H9 (cell line): ENCODE results near the gene FAM184A. TPM values are rescaled to one million over a fixed set of nuclear protein-coding genes. Genes with fewer than 3 reads are reported as not detected.
A peak's percentile ranks its signal among the peaks of the same experiment; 100 is the strongest.

ENCODE experiments used
- DNase-seq: peaks from one replicate; pipeline ENCODE4 v3.0.0-alpha.2; 2017
- H2AFZ ChIP-seq: one replicate; pipeline ENCODE4 v1.6.1; 2013; ENCODE audit warnings: mild to moderate bottlenecking, low read length, control low read depth, moderate library complexity
- H2AK5ac ChIP-seq: 2 replicates; pipeline ENCODE4 v1.6.1; 2013; ENCODE audit warnings: low read length, control low read depth, mixed read lengths; ENCODE audit not compliant: insufficient read length
- H2BK120ac ChIP-seq: one replicate; pipeline ENCODE4 v1.6.1; 2013; ENCODE audit warnings: low read depth, mild to moderate bottlenecking, low read length, control low read depth, inconsistent platforms; ENCODE audit not compliant: poor library complexity, severe bottlenecking
- H2BK12ac ChIP-seq: 2 replicates; pipeline ENCODE4 v1.6.1; 2013; ENCODE audit warnings: low read length, control low read depth, mixed read lengths, low read depth; ENCODE audit not compliant: insufficient read length
- H2BK15ac ChIP-seq: 2 replicates; pipeline ENCODE4 v1.6.1; 2013; ENCODE audit warnings: low read depth, low read length, control low read depth
- H2BK20ac ChIP-seq: one replicate; pipeline ENCODE4 v1.6.1; 2013; ENCODE audit warnings: low read depth, mild to moderate bottlenecking, low read length, control low read depth, inconsistent platforms; ENCODE audit not compliant: poor library complexity, severe bottlenecking
- H2BK5ac ChIP-seq: 2 replicates; pipeline ENCODE4 v1.6.1; 2013; ENCODE audit warnings: low read length, control low read depth, mixed read lengths; ENCODE audit not compliant: insufficient read length
- H3K14ac ChIP-seq: 2 replicates; pipeline ENCODE4 v1.6.1; 2013; ENCODE audit warnings: low read length, control low read depth; ENCODE audit not compliant: insufficient read depth
- H3K18ac ChIP-seq: 2 replicates; pipeline ENCODE4 v1.6.1; 2013; ENCODE audit warnings: low read depth, mild to moderate bottlenecking, mixed read lengths, low read length, control low read depth; ENCODE audit not compliant: insufficient read length
- H3K23ac ChIP-seq: 2 replicates; pipeline ENCODE4 v1.6.1; 2013; ENCODE audit warnings: low read length, control low read depth, mixed read lengths, low read depth; ENCODE audit not compliant: insufficient read length
- H3K23me2 ChIP-seq: 2 replicates; pipeline ENCODE4 v1.6.1; 2013; ENCODE audit warnings: low read depth, mild to moderate bottlenecking, mixed read lengths, low read length, control low read depth; ENCODE audit not compliant: insufficient read length, poor library complexity, severe bottlenecking
- H3K27ac ChIP-seq: 2 replicates; pipeline ENCODE4 v1.5.1; 2013; ENCODE audit warnings: low read length, control low read depth, mixed read lengths, low read depth; ENCODE audit not compliant: insufficient read length
- H3K27me3 ChIP-seq: 2 replicates; pipeline ENCODE4 v1.6.1; 2013; ENCODE audit warnings: low read length, control low read depth, inconsistent platforms; ENCODE audit not compliant: insufficient read depth
- H3K4ac ChIP-seq: 2 replicates; pipeline ENCODE4 v1.6.1; 2013; ENCODE audit warnings: low read depth, mild to moderate bottlenecking, control low read depth, inconsistent platforms, low read length, moderate library complexity
- H3K4me1 ChIP-seq: 2 replicates; pipeline ENCODE4 v1.6.1; 2013; ENCODE audit warnings: low read length, control low read depth, inconsistent platforms; ENCODE audit not compliant: insufficient read depth
- H3K4me2 ChIP-seq: 2 replicates; pipeline ENCODE4 v1.6.1; 2013; ENCODE audit warnings: low read length, control low read depth, mixed read lengths; ENCODE audit not compliant: insufficient read length, insufficient read depth
- H3K56ac ChIP-seq: 2 replicates; pipeline ENCODE4 v1.6.1; 2013; ENCODE audit warnings: low read depth, mild to moderate bottlenecking, mixed read lengths, low read length, control low read depth; ENCODE audit not compliant: insufficient read length
- H3K79me1 ChIP-seq: 2 replicates; pipeline ENCODE4 v1.6.1; 2013; ENCODE audit warnings: low read depth, mild to moderate bottlenecking, moderate library complexity, low read length, control low read depth, inconsistent platforms; ENCODE audit not compliant: insufficient read depth, poor library complexity, severe bottlenecking
- H3K79me2 ChIP-seq: 2 replicates; pipeline ENCODE4 v1.6.1; 2013; ENCODE audit warnings: low read length, control low read depth, inconsistent platforms; ENCODE audit not compliant: insufficient read depth
- H3K9ac ChIP-seq: 2 replicates; pipeline ENCODE4 v1.6.1; 2013; ENCODE audit warnings: low read length, control low read depth, mixed read lengths; ENCODE audit not compliant: insufficient read length; ENCODE audit errors: extremely low read depth
- H3K9me3 ChIP-seq: one replicate; pipeline ENCODE4 v1.6.1; 2013; ENCODE audit warnings: low read depth, low read length, inconsistent platforms; ENCODE audit not compliant: control insufficient read depth
- H3T11ph ChIP-seq: one replicate; pipeline ENCODE4 v1.6.1; 2013; ENCODE audit warnings: mild to moderate bottlenecking, low read length, control low read depth, inconsistent platforms
- H4K20me1 ChIP-seq: one replicate; pipeline ENCODE4 v1.6.1; 2013; ENCODE audit not compliant: control insufficient read depth, insufficient read length, insufficient read depth
- H4K5ac ChIP-seq: 2 replicates; pipeline ENCODE4 v1.6.1; 2013; ENCODE audit warnings: low read depth, mild to moderate bottlenecking, mixed read lengths, low read length, control low read depth; ENCODE audit not compliant: insufficient read length
- H4K8ac ChIP-seq: replicated peaks from 2 replicates; pipeline ENCODE4 v1.6.1; 2013; ENCODE audit warnings: low read length, control low read depth, mixed read lengths, low read depth; ENCODE audit not compliant: insufficient read length
- H4K91ac ChIP-seq: 2 replicates; pipeline ENCODE4 v1.6.1; 2013; ENCODE audit warnings: low read depth, mild to moderate bottlenecking, moderate library complexity, mixed read lengths, low read length, control low read depth; ENCODE audit not compliant: insufficient read length
- H3K27ac Mint-ChIP-seq, 3 experiments: 2 replicates in 2 of 3; 3 replicates in 1 of 3; pipeline ENCODE4 v1.8.0; 2020 to 2021; ENCODE audit warnings: mixed read lengths in 3 of 3, mild to moderate bottlenecking in 1 of 3, moderate library complexity in 1 of 3
- H3K27me3 Mint-ChIP-seq: 2 replicates; pipeline ENCODE4 v1.8.0; 2021; ENCODE audit warnings: low read depth, mild to moderate bottlenecking, moderate library complexity, mixed read lengths
- H3K36me3 Mint-ChIP-seq, 3 experiments: 2 replicates in 2 of 3; 3 replicates in 1 of 3; pipeline ENCODE4 v1.8.0; 2020 to 2021; ENCODE audit warnings: low read depth in 3 of 3, mixed read lengths in 3 of 3; ENCODE audit not compliant: insufficient read depth in 1 of 3
- H3K4me1 Mint-ChIP-seq, 2 experiments: 2 replicates each; pipeline ENCODE4 v1.8.0; 2020; ENCODE audit warnings: mixed read lengths in 2 of 2
- H3K4me3 Mint-ChIP-seq, 2 experiments: 2 replicates in 1 of 2; 3 replicates in 1 of 2; pipeline ENCODE4 v1.8.0; 2020 to 2021; ENCODE audit warnings: mild to moderate bottlenecking in 2 of 2, mixed read lengths in 2 of 2, moderate library complexity in 1 of 2
- H3K9me3 Mint-ChIP-seq, 2 experiments: 2 replicates in 1 of 2; 3 replicates in 1 of 2; pipeline ENCODE4 v1.8.0; 2020; ENCODE audit warnings: mild to moderate bottlenecking in 2 of 2, mixed read lengths in 2 of 2, moderate library complexity in 1 of 2
- WGBS: extraction: QIAGEN DNeasy Blood & Tissue Kit; methylation state at CpG from one replicate; pipeline ENCODE4 v1.1.7; 2013; ENCODE audit warnings: missing lambda C conversion rate, low lambda C conversion rate, mixed read lengths; ENCODE audit not compliant: insufficient read length; ENCODE audit errors: extremely low coverage; 5-methylcytosine and 5-hydroxymethylcytosine counted together
- total RNA-seq: library from RNA; stranded (reverse); gene quantifications from 2 replicates; pipeline ENCODE4 v1.2.1, GENCODE V29; 2021
- TF ChIP-seq, protein P1 (sequence below): fragments of 200-600 bp; sonication (generic); conservative IDR thresholded peaks from 3 replicates; pipeline ENCODE4 v1.8.0; 2021; ENCODE audit warnings: antibody characterized with exemption, mild to moderate bottlenecking

Gene FAM184A
- total RNA-seq, 1 experiment from 2014 or later, result 11.4 TPM

DNA sequence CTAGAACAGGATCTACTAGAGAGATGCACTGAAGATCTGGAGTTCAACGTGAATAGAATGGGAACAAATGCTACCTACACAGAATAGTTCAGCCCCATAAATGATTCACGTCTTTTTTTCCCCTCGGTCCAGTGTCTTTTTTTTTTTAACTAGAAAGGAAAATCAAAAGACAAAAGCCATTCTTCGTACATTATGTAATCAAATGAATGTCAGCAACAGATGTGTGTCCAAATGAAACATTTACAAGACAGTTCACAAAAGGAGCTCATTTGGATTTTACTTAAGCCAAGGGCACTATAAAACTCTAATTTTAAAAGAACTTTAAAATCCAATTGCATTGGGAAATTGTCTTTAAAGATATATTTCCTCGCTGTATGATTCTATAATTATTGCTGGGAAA, 42.4 kb downstream of the FAM184A start:
- H3K9me3 Mint-ChIP-seq, result no peaks in the 10 kb centered on the region
- no peak overlapping the region for H3K4me3 Mint-ChIP-seq
- no peaks in the 10 kb centered on the region for H3K79me2 ChIP-seq
- no peak overlapping the region for H3K9ac ChIP-seq
- H3K18ac ChIP-seq, result no peak overlapping the region
- H4K5ac ChIP-seq, result no peak overlapping the region
- H2AK5ac ChIP-seq, result no peak overlapping the region
- H2BK120ac ChIP-seq, result no peak overlapping the region
- WGBS, result no CpG with 5 or more reads among the region's 5 CpGs
- TF ChIP-seq, protein P1, sequence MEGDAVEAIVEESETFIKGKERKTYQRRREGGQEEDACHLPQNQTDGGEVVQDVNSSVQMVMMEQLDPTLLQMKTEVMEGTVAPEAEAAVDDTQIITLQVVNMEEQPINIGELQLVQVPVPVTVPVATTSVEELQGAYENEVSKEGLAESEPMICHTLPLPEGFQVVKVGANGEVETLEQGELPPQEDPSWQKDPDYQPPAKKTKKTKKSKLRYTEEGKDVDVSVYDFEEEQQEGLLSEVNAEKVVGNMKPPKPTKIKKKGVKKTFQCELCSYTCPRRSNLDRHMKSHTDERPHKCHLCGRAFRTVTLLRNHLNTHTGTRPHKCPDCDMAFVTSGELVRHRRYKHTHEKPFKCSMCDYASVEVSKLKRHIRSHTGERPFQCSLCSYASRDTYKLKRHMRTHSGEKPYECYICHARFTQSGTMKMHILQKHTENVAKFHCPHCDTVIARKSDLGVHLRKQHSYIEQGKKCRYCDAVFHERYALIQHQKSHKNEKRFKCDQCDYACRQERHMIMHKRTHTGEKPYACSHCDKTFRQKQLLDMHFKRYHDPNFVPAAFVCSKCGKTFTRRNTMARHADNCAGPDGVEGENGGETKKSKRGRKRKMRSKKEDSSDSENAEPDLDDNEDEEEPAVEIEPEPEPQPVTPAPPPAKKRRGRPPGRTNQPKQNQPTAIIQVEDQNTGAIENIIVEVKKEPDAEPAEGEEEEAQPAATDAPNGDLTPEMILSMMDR, result no peak
- no peak overlapping the region for H2BK15ac ChIP-seq
- H3K27me3 ChIP-seq, result no peaks in the 10 kb centered on the region
- H2AFZ ChIP-seq, result no peak overlapping the region
- no peak for DNase-seq
- H4K91ac ChIP-seq, result no peak overlapping the region
- no peak overlapping the region for H4K8ac ChIP-seq
- H3K36me3 Mint-ChIP-seq, result no peaks in the 10 kb centered on the region
- no peak overlapping the region for H3K27ac ChIP-seq
- no peak overlapping the region for H3T11ph ChIP-seq
- peak overlapping the region in 1 of 3 experiments; percentile 94; a peak in 1 of 7 replicates for H3K27ac Mint-ChIP-seq
- H3K23ac ChIP-seq, result no peak overlapping the region
- H3K9me3 ChIP-seq, result no peaks in the 10 kb centered on the region
- no peaks in the 10 kb centered on the region for H3K79me1 ChIP-seq
- no peak overlapping the region for H2BK12ac ChIP-seq
- no peak overlapping the region for H2BK20ac ChIP-seq
- H3K4me1 Mint-ChIP-seq, result peaks cover 67 to 70% of the 10 kb centered on the region in 2 experiments
- H3K4me1 ChIP-seq, result peaks cover 8% of the 10 kb centered on the region; the same call in 1 of the 2 replicates
- no peaks in the 10 kb centered on the region for H3K27me3 Mint-ChIP-seq
- H3K4ac ChIP-seq, result no peak overlapping the region
- H2BK5ac ChIP-seq, result no peak overlapping the region
- peaks cover 6% of the 10 kb centered on the region for H3K23me2 ChIP-seq
- H3K14ac ChIP-seq, result no peak overlapping the region
- no peaks in the 10 kb centered on the region for H4K20me1 ChIP-seq
- no peak overlapping the region for H3K4me2 ChIP-seq
- no peak overlapping the region for H3K56ac ChIP-seq
